Adrenal gland (tissue), 5 donors: ENCODE data around the gene RNF123.

Experiments
- CTCF ChIP-seq, 6 experiments: fragments of 450-650 bp in 4 of 6; fragments of 200-600 bp in 2 of 6; sonication (generic) in 1 of 6; IDR thresholded peaks; 1 replicate in 5 of 6; 2 replicates in 1 of 6; pipeline versions ENCODE4 v1.5.1 to v1.8.0; 2016 to 2021; ENCODE audit warnings: antibody characterized with exemption in 6 of 6, mild to moderate bottlenecking in 2 of 6, moderate library complexity in 1 of 6
- POLR2A ChIP-seq, 2 donors: fragments of 450-650 bp; IDR thresholded peaks; one replicate each; pipeline ENCODE4 v1.6.1; 2017; ENCODE audit warnings: antibody characterized with exemption in 2 of 2, mild to moderate bottlenecking in 2 of 2, moderate library complexity in 1 of 2
- donor health status: DM: no; HTN: no; CAD: no.

- TF ChIP-seq CTCF (IDR thresholded peaks at IDR 0.05) (no peak), POLR2A (IDR thresholded peaks at IDR 0.05) (no peak)
These were observed 44.2 kb downstream of the RNF123 start for GRCh38 chr3:49733551-49733950.
